Measurements from ENCODE around the gene WNT3. TPM values are rescaled to one million over a fixed set of nuclear protein-coding genes. Genes with fewer than 3 reads are reported as not detected.

WNT3 gene
- total and polyA plus RNA-seq, 2 of the 8 experiments (the other 6 are each of a cell fraction or from before 2014, with no cell fraction given), result 0.56 to 2.0 TPM

- 78% methylated on average over 14 of the region's 14 CpGs; no CpG with 5 or more reads in 1 of the 2 experiments for WGBS, 2 experiments (ENCODE audit: extremely low coverage in 1 of 2, insufficient coverage in 1 of 2, insufficient read length in 1 of 2, insufficient replicate concordance in 2 of 2, low coverage in 1 of 2, low lambda C conversion rate in 2 of 2, missing lambda C conversion rate in 1 of 2)
- no peak overlapping the region; the same call in 1 of the 2 replicates for H2BK5ac ChIP-seq (ENCODE audit: low read depth, low read length)
- FAIRE-seq (no peak), DNase-seq (ENCODE audit: low read depth in 1 of 2, low spot score in 2 of 2) (no peak)
- H3K4ac ChIP-seq (replicated peaks; ENCODE audit: insufficient read length, low read depth, low read length), result no peak overlapping the region
- no peaks in the 10 kb centered on the region for H3K36me3 ChIP-seq (ENCODE audit: control insufficient read depth in 2 of 4, insufficient read depth in 4 of 4, low read length in 3 of 4)
- peak overlapping the region in 1 of 2 experiments; percentile 10; a peak in 3 of 4 replicates for H3K4me2 ChIP-seq (ENCODE audit: insufficient read depth in 1 of 2, low read depth in 2 of 2, low read length in 2 of 2)
- no peak overlapping the region for H3K56ac ChIP-seq (replicated peaks; ENCODE audit: insufficient read length, low read depth, low read length)
- H3K27ac ChIP-seq (ENCODE audit: low read depth, low read length), result no peak overlapping the region
- TF ChIP-seq EZH2 (IDR thresholded peaks at IDR 0.05; ENCODE audit: low read depth, low read length, severe bottlenecking), result peak; percentile 6
- TF ChIP-seq NANOG (IDR thresholded peaks at IDR 0.05; ENCODE audit: insufficient read depth, low read depth, low read length, poor library complexity, severe bottlenecking), result no peak
- H3K4me1 ChIP-seq (replicated peaks in 1 of 4; ENCODE audit: control insufficient read depth in 3 of 4, insufficient read depth in 4 of 4, low read length in 3 of 4), result peaks cover 5 to 23% (median 17%) of the 10 kb centered on the region in 4 experiments
- peaks cover 0 to 1% of the 10 kb centered on the region in 2 experiments for H4K20me1 ChIP-seq (replicated peaks in 1 of 2; ENCODE audit: control insufficient read depth in 1 of 2, insufficient read depth in 2 of 2, low read length in 2 of 2)
- H2BK120ac ChIP-seq (replicated peaks; ENCODE audit: low read depth, low read length), result no peak overlapping the region
- no peak overlapping the region; the same call in 1 of the 2 replicates for H2AK5ac ChIP-seq (ENCODE audit: low read depth, low read length)
- ChIA-PET CTCF (ENCODE audit: partially characterized antibody) (interaction anchor here (0.7 to 7.4 kb wide), 7 partner anchors 11 to 110 kb away, joined by 3 to 81 read pairs (median 14); no protein-coding TSS in a partner anchor), POLR2A (ENCODE audit: partially characterized antibody) (interaction anchor here (0.8 to 1.2 kb wide), 2 partner anchors 11 to 21 kb away, joined by 3 read pairs; no protein-coding TSS in a partner anchor)
- H3K27me3 ChIP-seq (replicated peaks in 1 of 4; ENCODE audit: control insufficient read depth in 3 of 4, extremely low read depth in 1 of 4, insufficient read depth in 3 of 4, low read length in 3 of 4), result peaks cover 0 to 39% (median 16%) of the 10 kb centered on the region in 4 experiments; a peak in 5 of 7 replicates
- H2BK12ac ChIP-seq (ENCODE audit: low read depth, low read length), result no peak overlapping the region; the same call in 1 of the 2 replicates
- 0 out of 8 replicates have a peak overlapping the region, but pooled peaks of 1 of the 4 experiments have one; percentile 13 for H3K4me3 ChIP-seq (ENCODE audit: extremely low read depth in 1 of 4, insufficient read depth in 2 of 4, low read depth in 3 of 4, low read length in 4 of 4)
- no peaks in the 10 kb centered on the region for H3K79me2 ChIP-seq (ENCODE audit: control insufficient read depth in 1 of 2, insufficient read depth in 2 of 2, low read length in 2 of 2)
- no peak overlapping the region for H2BK20ac ChIP-seq (ENCODE audit: low read length)
- H4K91ac ChIP-seq (replicated peaks; ENCODE audit: insufficient read length, low read length), result peak overlapping the region; percentile 11
- no peak overlapping the region for H3K14ac ChIP-seq (ENCODE audit: insufficient read length)
- H4K8ac ChIP-seq (ENCODE audit: extremely low read depth, insufficient read depth, low read length), result peak overlapping the region; percentile 7; the same call in 1 of the 2 replicates
- peak overlapping the region; percentile 38; the same call in 1 of the 2 replicates for H3K18ac ChIP-seq (ENCODE audit: extremely low read depth, low read length)
- no peaks in the 10 kb centered on the region for H3K79me1 ChIP-seq (ENCODE audit: low read depth, low read length)
- H3K9ac ChIP-seq (replicated peaks in 1 of 4; ENCODE audit: extremely low read depth in 1 of 4, low read depth in 3 of 4, low read length in 3 of 4), result no peak overlapping the region
- H4K5ac ChIP-seq (ENCODE audit: insufficient read length, low read depth, low read length), result no peak overlapping the region
- no peaks in the 10 kb centered on the region; the same call in 1 of the 2 replicates for H3K23me2 ChIP-seq (ENCODE audit: low read depth, low read length)
- H2BK15ac ChIP-seq (ENCODE audit: low read length), result peak overlapping the region; percentile 50; the same call in 1 of the 2 replicates
- H3K9me3 ChIP-seq (ENCODE audit: insufficient read depth in 2 of 2, low read depth in 1 of 2, low read length in 1 of 2), result no peaks in the 10 kb centered on the region
- H3K23ac ChIP-seq (ENCODE audit: insufficient read length), result no peak overlapping the region
- no peak overlapping the region for H2AFZ ChIP-seq (ENCODE audit: low read length)
These were observed 13.3 kb upstream of the WNT3 start for GRCh38 chr17:46831573-46832330.

Measured in H1 (cell line).